GM12878 (cell line): ENCODE data around the gene RIT1. TPM values are rescaled to one million over a fixed set of nuclear protein-coding genes. Genes with fewer than 3 reads are reported as not detected.

Experiments
- ATAC-seq: fragments of 200-7000 bp; cut with Tn5 transposase; 3 replicates; pipeline ENCODE4 v1.9.1; 2020; ENCODE audit warnings: mild to moderate bottlenecking, moderate library complexity
- BruUV-seq: library from RNA; stranded (reverse); fragments of 400-500 nt; replicated peaks from 2 replicates; lab custom pipeline; 2021; lab: Mats Ljungman, UMichigan
- CTCF ChIA-PET: fragments of 300-600 bp; sonication (Branson Sonifier 250); formaldehyde crosslinking; extraction: SDS; loops from one replicate; lab custom pipeline; 2021; ENCODE audit warnings: inconsistent platforms; lab: Yijun Ruan, JAX
- POLR2A ChIA-PET: fragments of 350-600 bp; formaldehyde crosslinking; extraction: SDS; loops from one replicate; lab custom pipeline; 2021; ENCODE audit warnings: inconsistent platforms; lab: Charles Lee
- RAD21 ChIA-PET: fragments of 300-600 bp; sonication (Branson Sonifier 250); formaldehyde crosslinking; loops from one replicate; lab custom pipeline; 2023; ENCODE audit warnings: antibody characterized with exemption; ENCODE audit not compliant: unreplicated experiment; lab: Charles Lee
- SMC1A ChIA-PET: fragments of 300-600 bp; sonication (Branson Sonifier 250); formaldehyde crosslinking; loops from one replicate; lab custom pipeline; 2023; ENCODE audit not compliant: unreplicated experiment, uncharacterized antibody; lab: Charles Lee
- DNase-seq: peaks from one replicate; pipeline ENCODE4 v3.0.0-alpha.2; 2011; ENCODE audit warnings: low read depth, low spot score
- FAIRE-seq: peaks from 3 replicates; lab custom pipeline; 2011; peaks lifted over from hg19 to GRCh38; lab: Jason Lieb, UNC
- H2AFZ ChIP-seq: 2 replicates; pipeline ENCODE4 v1.6.0; 2011; ENCODE audit warnings: low read depth, low read length, control low read depth; ENCODE audit not compliant: control insufficient read depth
- H3K27ac ChIP-seq: 2 replicates; pipeline ENCODE4 v1.5.1; 2011; ENCODE audit warnings: control low read depth; ENCODE audit not compliant: control insufficient read depth, insufficient read depth
- H3K27me3 ChIP-seq, 2 experiments: replicated peaks in 1 of 2; 2 replicates each; pipeline versions ENCODE4 v1.6.0 to v1.6.1; 2011; ENCODE audit warnings: low read length in 1 of 2; ENCODE audit not compliant: control insufficient read depth in 2 of 2, insufficient read depth in 2 of 2
- H3K36me3 ChIP-seq, 2 experiments: 2 replicates each; pipeline ENCODE4 v1.5.1; 2011; ENCODE audit warnings: low read length in 1 of 2; ENCODE audit not compliant: control insufficient read depth in 2 of 2, insufficient read depth in 2 of 2
- H3K4me1 ChIP-seq: 2 replicates; pipeline ENCODE4 v1.6.1; 2011; ENCODE audit warnings: mild to moderate bottlenecking, low read length, moderate library complexity, mixed read lengths; ENCODE audit not compliant: control insufficient read depth, insufficient read depth
- H3K4me2 ChIP-seq: 2 replicates; pipeline ENCODE4 v1.6.0; 2011; ENCODE audit warnings: control low read depth; ENCODE audit not compliant: control insufficient read depth, insufficient read depth
- H3K4me3 ChIP-seq: fragments of 200-600 bp; sonication (generic); 2 replicates; pipeline ENCODE4 v1.5.1; 2016
- H3K79me2 ChIP-seq: 2 replicates; pipeline ENCODE4 v1.6.0; 2011; ENCODE audit warnings: low read length; ENCODE audit not compliant: control insufficient read depth, insufficient read depth
- H3K9ac ChIP-seq: 2 replicates; pipeline ENCODE4 v1.8.0; 2011; ENCODE audit warnings: low read length, control low read depth, mixed read lengths; ENCODE audit not compliant: control insufficient read depth, insufficient read depth
- H3K9me3 ChIP-seq: replicated peaks from 3 replicates; pipeline ENCODE4 v1.5.1; 2011; ENCODE audit warnings: mild to moderate bottlenecking, low read length; ENCODE audit not compliant: control insufficient read depth, insufficient read depth
- H4K20me1 ChIP-seq: 2 replicates; pipeline ENCODE4 v1.6.0; 2011; ENCODE audit not compliant: control insufficient read depth, insufficient read depth
- E2F4 ChIP-seq: IDR thresholded peaks from 2 replicates; pipeline ENCODE4 v1.6.1; 2012; ENCODE audit warnings: low read depth, low read length, improper control_type of control experiment
- GATAD2B ChIP-seq: fragments of 450-650 bp; conservative IDR thresholded peaks from 2 replicates; pipeline ENCODE4 v1.6.1; 2017; ENCODE audit warnings: low read depth, mild to moderate bottlenecking, moderate library complexity
- MTA3 ChIP-seq: IDR thresholded peaks from 2 replicates; pipeline ENCODE4 v1.6.1; 2012; ENCODE audit warnings: low read length, inconsistent platforms, borderline replicate concordance
- NFYB ChIP-seq: IDR thresholded peaks from 2 replicates; pipeline ENCODE4 v1.6.1; 2011; ENCODE audit warnings: low read depth, mild to moderate bottlenecking, low read length, improper control_type of control experiment, moderate library complexity; ENCODE audit not compliant: insufficient read depth
- NR2C2 ChIP-seq: IDR thresholded peaks from 2 replicates; pipeline ENCODE4 v1.6.1; 2011; ENCODE audit warnings: borderline replicate concordance, low read depth; ENCODE audit not compliant: control insufficient read depth, insufficient read length
- RAD21 ChIP-seq: IDR thresholded peaks from 2 replicates; pipeline ENCODE4 v1.6.1; 2011; ENCODE audit warnings: mild to moderate bottlenecking, low read depth, low read length, moderate library complexity; ENCODE audit not compliant: insufficient read depth
- ZNF207 ChIP-seq: fragments of 450-650 bp; IDR thresholded peaks from 2 replicates; pipeline ENCODE4 v1.6.1; 2014; ENCODE audit warnings: antibody characterized with exemption, mild to moderate bottlenecking, borderline replicate concordance
- ZNF217 ChIP-seq: fragments of 450-650 bp; IDR thresholded peaks from 2 replicates; pipeline ENCODE4 v1.6.1; 2017; ENCODE audit warnings: antibody characterized with exemption, mild to moderate bottlenecking
- WGBS: methylation state at CpG from one replicate; pipeline ENCODE4 v1.1.6; 2016; ENCODE audit warnings: low lambda C conversion rate; ENCODE audit not compliant: insufficient replicate concordance, insufficient coverage; ENCODE audit errors: missing lambda C conversion rate; 5-methylcytosine and 5-hydroxymethylcytosine counted together
- in situ Hi-C: fragments of 300-500 bp; cut with MboI; formaldehyde crosslinking; loops from 9 replicates; pipeline ENCODE4 v1.14.3; 2018; ENCODE audit warnings: mixed read lengths
- intact Hi-C: fragments of 100-400 bp; cut with micrococcal nuclease; formaldehyde crosslinking; loops from one replicate; pipeline ENCODE4 v1.14.2; 2022; ENCODE audit not compliant: unreplicated experiment
- polyA plus RNA-seq, 11 experiments: library from polyadenylated mRNA; depleted of rRNA in 4 of 11; unstranded in 6 of 11; stranded (reverse) in 5 of 11; fragments of >200 nt; fragmentation: Nextera tagmentation in 4 of 11; fragmentation: Illumina TruSeq in 1 of 11; extraction: Ambion mirVana in 4 of 11; extraction: Trizol in 1 of 11; gene quantifications; 1 replicate in 1 of 11; 2 replicates in 10 of 11; pipeline versions ENCODE4 v1.2.1 to v1.2.3, GENCODE V29; 2011 to 2016; ENCODE audit warnings: inconsistent platforms in 2 of 11, missing spikeins in 2 of 11, low read depth in 1 of 11
- total RNA-seq, 4 experiments: library from RNA; depleted of rRNA in 3 of 4; stranded (reverse); fragments of >200 nt in 3 of 4; fragmentation: Illumina TruSeq in 1 of 4; extraction: Trizol in 1 of 4; gene quantifications; 2 replicates each; pipeline versions ENCODE4 v1.2.1 to v1.2.3, GENCODE V29; 2013 to 2021

Gene RIT1
- total and polyA plus RNA-seq, 10 of the 15 experiments (the other 5 are each of a cell fraction or from before 2014, with no cell fraction given), result 6.8 to 61.5 (median 13.7) TPM

DNA sequence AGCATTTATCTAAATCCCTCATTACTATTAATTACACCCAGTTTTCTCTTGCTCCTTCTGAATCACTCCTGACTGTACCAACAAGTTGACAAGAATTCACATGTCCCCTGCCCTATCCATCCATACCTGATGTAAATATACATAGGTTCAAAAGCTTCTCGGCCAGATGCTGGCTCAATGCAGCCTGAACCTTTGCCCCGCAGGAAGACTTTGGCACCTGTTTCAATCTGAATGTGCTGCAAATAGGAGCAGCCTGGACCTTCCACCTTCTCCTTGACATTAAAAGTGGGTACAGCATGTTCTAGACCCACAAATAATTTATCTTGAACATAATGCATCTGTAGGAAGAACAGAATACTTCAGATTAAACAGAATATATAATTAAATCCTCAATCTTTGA is 14.4 kb upstream of the RIT1 start:
- Histone ChIP-seq H2AFZ (no peak overlapping the region), H3K27me3 (no peaks in the 10 kb centered on the region), H3K27ac (no peak overlapping the region), H3K9me3 (no peaks in the 10 kb centered on the region), H3K4me1 (no peaks in the 10 kb centered on the region), H3K4me2 (no peak overlapping the region), H3K36me3 (peaks cover 17 to 49% of the 10 kb centered on the region in 2 experiments), H4K20me1 (peaks cover 3% of the 10 kb centered on the region), H3K9ac (no peak overlapping the region), H3K4me3 (no peak overlapping the region), H3K79me2 (peaks cover 13% of the 10 kb centered on the region)
- CTCF ChIA-PET, result no interaction called here
- intact Hi-C loops, result no loop called here
- POLR2A ChIA-PET, result interaction anchor here (0.5 to 0.7 kb wide), 3 partner anchors 8 to 280 kb away, joined by 3 to 5 read pairs (median 4); no protein-coding TSS in a partner anchor
- no peak for TF ChIP-seq RAD21
- TF ChIP-seq ZNF217, result no peak
- no peak for TF ChIP-seq E2F4
- TF ChIP-seq ZNF207, result no peak
- no peak for TF ChIP-seq MTA3
- no peak for TF ChIP-seq NR2C2
- no peak for TF ChIP-seq GATAD2B
- no peak for TF ChIP-seq NFYB
- SMC1A ChIA-PET, result no interaction called here
- no TSS peak for BruUV-seq
- in situ Hi-C loops, result no loop called here
- whole genome bisulfite sequencing, result 94% methylated on average over 2 of the region's 2 CpGs
- DNase-seq (no peak), ATAC-seq (no peak), FAIRE-seq (no peak)
- RAD21 ChIA-PET, result interaction anchor here (0.7 kb wide), 2 partner anchors 52 to 53 kb away, joined by 3 read pairs; partner anchors contain the start of gene ARHGEF2
